Measurements from ENCODE around the gene NR2F1.

DNA sequence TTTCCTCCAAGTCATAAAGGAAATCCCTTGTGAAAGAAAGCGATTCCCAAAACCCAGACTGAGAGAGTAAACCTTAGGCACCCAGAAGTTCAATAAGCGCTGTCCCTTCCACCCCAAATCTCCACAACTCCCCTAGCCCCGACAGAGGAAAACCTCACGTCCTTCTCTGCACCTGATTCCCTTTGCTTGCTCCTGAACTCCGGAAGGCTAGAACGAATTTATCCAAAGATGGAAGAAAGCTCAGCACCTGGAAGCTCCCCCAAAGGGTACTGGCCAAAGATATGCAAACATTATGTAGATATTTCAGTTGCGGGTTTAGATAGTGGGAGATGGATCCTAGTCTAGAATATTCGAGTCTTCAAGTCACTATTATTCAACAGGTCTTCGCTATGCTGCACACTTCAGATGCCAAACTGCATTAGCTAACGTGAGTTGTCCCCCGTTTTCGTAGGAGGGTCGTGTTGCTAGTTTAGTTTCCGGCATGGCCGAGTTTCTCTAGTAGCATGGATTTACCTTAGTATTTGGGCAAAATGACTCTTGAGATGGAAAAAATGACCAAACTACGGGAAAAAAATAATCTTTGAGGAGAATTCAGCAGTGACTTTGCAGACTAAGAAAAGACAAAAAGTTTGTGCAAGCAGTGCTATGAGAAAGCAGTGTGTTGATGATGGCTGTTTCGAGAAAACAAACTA lies 27.7 kb downstream of the NR2F1 start:
- TF ChIP-seq CTCF (IDR thresholded peaks at IDR 0.05) (no peak), ZFX (IDR thresholded peaks at IDR 0.05; ENCODE audit: borderline replicate concordance) (no peak)

Measured in 22Rv1 (cell line).